IMR-90 (cell line): ENCODE measurements around the gene DCTN1. TPM values are rescaled to one million over a fixed set of nuclear protein-coding genes. Genes with fewer than 3 reads are reported as not detected.

Experiments used
- ATAC-seq: fragments of 200-7000 bp; cut with Tn5 transposase; 2 replicates; pipeline ENCODE4 v1.9.1; 2020; ENCODE audit warnings: low read depth, mild to moderate bottlenecking, moderate library complexity
- BruUV-seq: library from RNA; stranded (reverse); fragments of 400-500 nt; replicated peaks from 2 replicates; lab custom pipeline; 2021; lab: Mats Ljungman, UMichigan
- CTCF ChIA-PET: fragments of 300-600 bp; formaldehyde crosslinking; extraction: SDS; loops from one replicate; lab custom pipeline; 2021; ENCODE audit warnings: antibody characterized with exemption; lab: Yijun Ruan, JAX
- POLR2A ChIA-PET: fragments of 300-600 bp; sonication (Branson Sonifier 250); formaldehyde crosslinking; loops from one replicate; lab custom pipeline; 2022; ENCODE audit warnings: antibody characterized with exemption; ENCODE audit not compliant: unreplicated experiment; lab: Charles Lee
- DNase-seq: peaks from one replicate; pipeline ENCODE4 v3.0.0; 2013
- H2AFZ ChIP-seq: replicated peaks from 2 replicates; pipeline ENCODE3; 2013; ENCODE audit warnings: low read length, mild to moderate bottlenecking; ENCODE audit not compliant: poor library complexity
- H2AK5ac ChIP-seq: 2 replicates; pipeline ENCODE4 v1.6.1; 2013; ENCODE audit warnings: low read depth, low read length, inconsistent platforms
- H2AK9ac ChIP-seq: replicated peaks from 2 replicates; pipeline ENCODE3; 2013; ENCODE audit warnings: mild to moderate bottlenecking, low read depth, low read length, moderate library complexity; ENCODE audit not compliant: poor library complexity
- H2BK120ac ChIP-seq: 2 replicates; pipeline ENCODE4 v1.6.1; 2013; ENCODE audit warnings: low read depth, low read length, inconsistent platforms
- H2BK15ac ChIP-seq: 3 replicates; pipeline ENCODE4 v1.6.1; 2013; ENCODE audit warnings: low read depth, low read length, inconsistent platforms
- H2BK20ac ChIP-seq: 2 replicates; pipeline ENCODE4 v1.6.1; 2013; ENCODE audit warnings: low read depth, mild to moderate bottlenecking, inconsistent platforms, low read length, moderate library complexity
- H2BK5ac ChIP-seq: 2 replicates; pipeline ENCODE4 v1.6.1; 2013; ENCODE audit warnings: mild to moderate bottlenecking, low read depth, low read length, inconsistent platforms; ENCODE audit not compliant: poor library complexity, severe bottlenecking
- H3K14ac ChIP-seq: replicated peaks from 2 replicates; pipeline ENCODE4 v1.6.1; 2013; ENCODE audit warnings: low read depth, low read length, inconsistent platforms
- H3K18ac ChIP-seq: 2 replicates; pipeline ENCODE4 v1.6.1; 2013; ENCODE audit warnings: low read depth, low read length, control low read depth
- H3K23ac ChIP-seq: 2 replicates; pipeline ENCODE4 v1.6.1; 2013; ENCODE audit warnings: low read depth, low read length, inconsistent platforms
- H3K27ac ChIP-seq: 2 replicates; pipeline ENCODE4 v1.5.1; 2013; ENCODE audit warnings: mild to moderate bottlenecking, control low read depth, low read length; ENCODE audit not compliant: insufficient read depth
- H3K27me3 ChIP-seq: 2 replicates; pipeline ENCODE4 v1.6.1; 2013; ENCODE audit warnings: low read length; ENCODE audit not compliant: control insufficient read depth, insufficient read depth
- H3K36me3 ChIP-seq: 2 replicates; pipeline ENCODE4 v1.6.1; 2013; ENCODE audit warnings: low read length, mixed read lengths; ENCODE audit not compliant: control insufficient read depth, insufficient read depth
- H3K4ac ChIP-seq: 2 replicates; pipeline ENCODE4 v1.6.1; 2013; ENCODE audit warnings: low read depth, low read length, inconsistent platforms
- H3K4me1 ChIP-seq: 2 replicates; pipeline ENCODE4 v1.6.1; 2013; ENCODE audit warnings: low read length, mixed read lengths; ENCODE audit not compliant: control insufficient read depth, insufficient read depth
- H3K4me2 ChIP-seq: 2 replicates; pipeline ENCODE4 v1.6.1; 2013; ENCODE audit warnings: low read depth, mild to moderate bottlenecking, control low read depth, low read length, moderate library complexity
- H3K4me3 ChIP-seq: 2 replicates; pipeline ENCODE4 v1.5.1; 2013; ENCODE audit warnings: low read depth, mild to moderate bottlenecking, control low read depth, low read length, moderate library complexity; ENCODE audit not compliant: insufficient read depth
- H3K56ac ChIP-seq: 2 replicates; pipeline ENCODE4 v1.6.1; 2013; ENCODE audit warnings: low read length, inconsistent platforms; ENCODE audit not compliant: insufficient read depth; ENCODE audit errors: extremely low read depth
- H3K79me1 ChIP-seq, 2 experiments: 2 replicates each; pipeline ENCODE4 v1.6.1; 2013; ENCODE audit warnings: low read length in 2 of 2, inconsistent platforms in 1 of 2, low read depth in 1 of 2
- H3K9ac ChIP-seq: 2 replicates; pipeline ENCODE4 v1.6.1; 2013; ENCODE audit warnings: low read depth, low read length, control low read depth
- H3K9me1 ChIP-seq: 2 replicates; pipeline ENCODE4 v1.6.1; 2013; ENCODE audit warnings: low read length, inconsistent platforms; ENCODE audit not compliant: insufficient read depth
- H3K9me3 ChIP-seq: 2 replicates; pipeline ENCODE4 v1.6.1; 2013; ENCODE audit warnings: low read length; ENCODE audit not compliant: control insufficient read depth, insufficient read depth
- H4K20me1 ChIP-seq: 2 replicates; pipeline ENCODE4 v1.6.1; 2013; ENCODE audit warnings: low read length, inconsistent platforms; ENCODE audit not compliant: insufficient read depth
- H4K5ac ChIP-seq: 2 replicates; pipeline ENCODE4 v1.6.1; 2013; ENCODE audit warnings: mild to moderate bottlenecking, low read depth, low read length, control low read depth
- H4K8ac ChIP-seq, 2 experiments: 2 replicates each; pipeline ENCODE4 v1.6.1; 2013; ENCODE audit warnings: low read depth in 2 of 2, low read length in 2 of 2, control low read depth in 1 of 2, inconsistent platforms in 1 of 2
- H4K91ac ChIP-seq: 2 replicates; pipeline ENCODE4 v1.6.1; 2013; ENCODE audit warnings: low read depth, low read length, inconsistent platforms; ENCODE audit not compliant: insufficient read depth
- CEBPB ChIP-seq: IDR thresholded peaks from 2 replicates; pipeline ENCODE4 v1.6.1; 2012; ENCODE audit warnings: low read depth, low read length, improper control_type of control experiment
- MAFK ChIP-seq: IDR thresholded peaks from 2 replicates; pipeline ENCODE4 v1.6.1; 2012; ENCODE audit warnings: low read depth, low read length, improper control_type of control experiment
- MAZ ChIP-seq: IDR thresholded peaks from 2 replicates; pipeline ENCODE4 v1.6.1; 2012; ENCODE audit warnings: low read depth, mild to moderate bottlenecking, low read length, improper control_type of control experiment, moderate library complexity, borderline replicate concordance
- RCOR1 ChIP-seq: IDR thresholded peaks from 2 replicates; pipeline ENCODE4 v1.6.1; 2012; ENCODE audit warnings: mild to moderate bottlenecking, low read length, improper control_type of control experiment; ENCODE audit not compliant: insufficient replicate concordance
- WGBS, 2 experiments: methylation state at CpG; one replicate each; pipeline versions ENCODE4 v1.1.5 to v1.1.7; 2013; ENCODE audit warnings: missing lambda C conversion rate in 2 of 2; ENCODE audit not compliant: insufficient read length in 1 of 2; ENCODE audit errors: extremely low coverage in 2 of 2; 5-methylcytosine and 5-hydroxymethylcytosine counted together
- dilution Hi-C: fragments of 300-500 bp; cut with HindIII; formaldehyde crosslinking; loops from one replicate; pipeline ENCODE4 v1.14.3; 2018; ENCODE audit warnings: low sequenced_read_pairs; ENCODE audit not compliant: unreplicated experiment
- in situ Hi-C: fragments of 300-500 bp; cut with MboI; formaldehyde crosslinking; loops from 3 replicates; pipeline ENCODE4 v1.14.3; 2019; ENCODE audit warnings: low sequenced_read_pairs, inconsistent platforms, mixed read lengths
- intact Hi-C: fragments of 100-400 bp; cut with micrococcal nuclease; formaldehyde crosslinking; loops from 2 replicates; pipeline ENCODE4 v1.10.0; 2022
- polyA plus RNA-seq, 3 experiments: library from polyadenylated mRNA; depleted of rRNA; stranded (reverse); fragments of >200 nt; gene quantifications; 2 replicates each; pipeline ENCODE4 v1.2.3, GENCODE V29; 2012; ENCODE audit warnings: low replicate concordance in 1 of 3
- total RNA-seq: library from RNA; depleted of rRNA; stranded (reverse); fragments of >200 nt; gene quantifications from 2 replicates; pipeline ENCODE4 v1.2.3, GENCODE V29; 2012

DCTN1 gene
- total and polyA plus RNA-seq, 2 of the 4 experiments (the other 2 are of a cell fraction) = 136 to 204 TPM

DNA sequence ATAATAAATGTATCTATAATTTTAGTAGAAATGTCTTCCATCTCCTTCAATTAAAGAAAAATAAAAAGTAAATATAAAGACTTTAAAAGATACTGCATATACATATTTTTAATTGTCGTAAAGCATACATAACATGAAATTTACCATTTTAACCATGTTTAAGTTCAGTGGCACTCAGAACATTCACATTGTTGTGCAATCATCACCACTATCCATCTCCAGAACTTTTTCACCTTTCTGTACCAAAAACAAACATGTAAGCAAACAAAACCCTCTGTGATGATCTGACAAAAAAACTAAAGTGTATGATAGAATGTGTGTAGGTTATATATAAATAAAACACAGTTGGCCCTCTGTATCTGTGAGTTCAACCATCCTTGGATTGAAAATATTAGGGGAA lies 13.4 kb upstream of the DCTN1 start:
- no peak overlapping the region for H2BK120ac ChIP-seq
- TF ChIP-seq MAZ (no peak), CEBPB (peak; percentile 71), MAFK (no peak), RCOR1 (no peak)
- peaks cover 2% of the 10 kb centered on the region; the same call in 1 of the 2 replicates for H3K4me1 ChIP-seq
- peaks cover 12 to 29% of the 10 kb centered on the region in 2 experiments; a peak in 3 of 4 replicates for H3K79me1 ChIP-seq
- CTCF ChIA-PET = no interaction called here
- H3K23ac ChIP-seq = no peak overlapping the region
- no peak overlapping the region for H3K4ac ChIP-seq
- intact Hi-C loops (loop anchor here (5.0 to 10.0 kb wide), 2 partner anchors 61 to 469 kb away; partner anchors contain the start of gene DGUOK), in situ Hi-C loops (no loop called here), dilution Hi-C loops (no loop called here)
- H4K8ac ChIP-seq = no peak overlapping the region
- no TSS peak for BruUV-seq
- peaks cover 15% of the 10 kb centered on the region for H3K9me1 ChIP-seq
- H4K5ac ChIP-seq = no peak overlapping the region
- H2BK20ac ChIP-seq = no peak overlapping the region
- H2BK5ac ChIP-seq = no peak overlapping the region
- H3K9me3 ChIP-seq = no peaks in the 10 kb centered on the region
- no peak overlapping the region for H2AFZ ChIP-seq
- ATAC-seq (no peak), DNase-seq (no peak)
- no peaks in the 10 kb centered on the region for H3K36me3 ChIP-seq
- peaks cover 4% of the 10 kb centered on the region for H3K27me3 ChIP-seq
- H2AK5ac ChIP-seq = no peak overlapping the region
- no peak overlapping the region for H3K9ac ChIP-seq
- H3K4me3 ChIP-seq = no peak overlapping the region
- H3K4me2 ChIP-seq = no peak overlapping the region
- no peak overlapping the region for H4K91ac ChIP-seq
- no peak overlapping the region for H3K56ac ChIP-seq
- POLR2A ChIA-PET = no interaction called here
- no CpG with 5 or more reads among the region's 1 CpG for WGBS, 2 experiments
- H2BK15ac ChIP-seq = no peak overlapping the region
- no peak overlapping the region for H3K27ac ChIP-seq
- H3K18ac ChIP-seq = no peak overlapping the region
- H4K20me1 ChIP-seq = peaks cover 13% of the 10 kb centered on the region; the same call in 1 of the 2 replicates
- no peak overlapping the region for H2AK9ac ChIP-seq
- no peak overlapping the region for H3K14ac ChIP-seq
